HepG2 (cell line): ENCODE measurements around the gene RBM47. TPM values are rescaled to one million over a fixed set of nuclear protein-coding genes. Genes with fewer than 3 reads are reported as not detected.

Experiments used
- ATAC-seq: fragments of 200-7000 bp; cut with Tn5 transposase; 3 replicates; pipeline ENCODE4 v1.9.1; 2020; ENCODE audit warnings: mild to moderate bottlenecking, moderate library complexity
- BruUV-seq: library from RNA; stranded (reverse); fragments of 400-500 nt; replicated peaks from 2 replicates; lab custom pipeline; 2021; lab: Mats Ljungman, UMichigan
- CTCF ChIA-PET: fragments of 300-600 bp; formaldehyde crosslinking; extraction: SDS; loops from one replicate; lab custom pipeline; 2021; ENCODE audit warnings: low total read pairs, inconsistent platforms, low intra/inter-chr PET ratio; lab: Yijun Ruan, JAX
- POLR2A ChIA-PET: fragments of 350-600 bp; sonication (Branson Sonifier 250); formaldehyde crosslinking; loops from one replicate; lab custom pipeline; 2020; ENCODE audit warnings: antibody characterized with exemption, inconsistent platforms; lab: Yijun Ruan, JAX
- DNase-seq: peaks from one replicate; pipeline ENCODE4 v3.0.0-alpha.2; 2015; ENCODE audit warnings: low spot score
- FAIRE-seq: peaks from 3 replicates; lab custom pipeline; 2011; peaks lifted over from hg19 to GRCh38; lab: Jason Lieb, UNC
- H2AFZ ChIP-seq: one replicate; pipeline ENCODE4 v1.6.1; 2011; ENCODE audit warnings: low read length, inconsistent platforms
- H3K27ac ChIP-seq: fragments of 300-600 bp; 3 replicates; pipeline ENCODE4 v1.8.0; 2011; ENCODE audit warnings: mixed run types, mild to moderate bottlenecking, mixed read lengths, low read length, inconsistent platforms; ENCODE audit not compliant: insufficient read depth; ENCODE audit errors: extremely low read length
- H3K27me3 ChIP-seq, 2 experiments: fragments of 200-600 bp in 1 of 2; 2 replicates in 1 of 2; 3 replicates in 1 of 2; pipeline versions ENCODE4 v1.6.0 to v1.8.0; 2011; ENCODE audit warnings: low read length in 2 of 2, mild to moderate bottlenecking in 2 of 2, moderate library complexity in 2 of 2, inconsistent platforms in 1 of 2; ENCODE audit not compliant: insufficient read depth in 2 of 2, control insufficient read depth in 1 of 2
- H3K36me3 ChIP-seq, 2 experiments: fragments of 200-600 bp in 1 of 2; replicated peaks in 1 of 2; 2 replicates in 1 of 2; 3 replicates in 1 of 2; pipeline versions ENCODE4 v1.5.1 to v1.8.0; 2011; ENCODE audit warnings: low read length in 2 of 2, inconsistent platforms in 1 of 2; ENCODE audit not compliant: insufficient read depth in 2 of 2, control insufficient read depth in 1 of 2
- H3K4me1 ChIP-seq: 2 replicates; pipeline ENCODE4 v1.5.1; 2012; ENCODE audit warnings: low read length, inconsistent platforms; ENCODE audit not compliant: insufficient read depth
- H3K4me2 ChIP-seq: 2 replicates; pipeline ENCODE4 v1.6.0; 2011; ENCODE audit warnings: low read depth, low read length, inconsistent platforms
- H3K4me3 ChIP-seq, 3 experiments: fragments of 200-600 bp in 1 of 3; sonication (generic), shearing (Covaris generic) in 1 of 3; replicated peaks in 1 of 3; 2 replicates each; pipeline ENCODE4 v1.5.1; 2011 to 2016; ENCODE audit warnings: low read length in 3 of 3, inconsistent platforms in 2 of 3, low read depth in 2 of 3, mild to moderate bottlenecking in 2 of 3, control low read depth in 1 of 3, mixed read lengths in 1 of 3; ENCODE audit not compliant: insufficient read depth in 1 of 3
- H3K79me2 ChIP-seq: one replicate; pipeline ENCODE4 v1.6.1; 2011; ENCODE audit warnings: low read length, inconsistent platforms; ENCODE audit not compliant: insufficient read depth
- H3K9ac ChIP-seq: 2 replicates; pipeline ENCODE4 v1.6.0; 2011; ENCODE audit warnings: mild to moderate bottlenecking, low read depth, low read length, inconsistent platforms; ENCODE audit not compliant: insufficient read depth
- H3K9me3 ChIP-seq: 2 replicates; pipeline ENCODE4 v1.5.1; 2012; ENCODE audit warnings: mild to moderate bottlenecking, low read length
- H4K20me1 ChIP-seq: 2 replicates; pipeline ENCODE4 v1.6.0; 2011; ENCODE audit warnings: inconsistent platforms, mild to moderate bottlenecking, low read length, moderate library complexity; ENCODE audit not compliant: insufficient read depth
- ARNT ChIP-seq: fragments of 450-650 bp; IDR thresholded peaks from 2 replicates; pipeline ENCODE4 v1.6.1; 2017
- CEBPB ChIP-seq: IDR thresholded peaks from 2 replicates; pipeline ENCODE4 v1.6.1; 2011; ENCODE audit warnings: low read depth, low read length, improper control_type of control experiment, borderline replicate concordance
- CEBPG ChIP-seq: IDR thresholded peaks from 2 replicates; pipeline ENCODE4 v1.6.1; 2016
- MXI1 ChIP-seq: IDR thresholded peaks from 3 replicates; pipeline ENCODE4 v1.6.1; 2012; ENCODE audit warnings: low read depth, low read length, inconsistent platforms, borderline replicate concordance
- SPEN ChIP-seq: sonication (generic); formaldehyde crosslinking; IDR thresholded peaks from 2 replicates; pipeline ENCODE4 v1.5.1; 2020; ENCODE audit warnings: low read depth, mild to moderate bottlenecking, missing genetic modification reagents
- ZNF205 ChIP-seq: IDR thresholded peaks from 2 replicates; pipeline ENCODE4 v1.6.1; 2018; ENCODE audit warnings: missing biosample characterization, missing genetic modification reagents
- WGBS: methylation state at CpG from one replicate; pipeline ENCODE4 v1.1.6; 2017; ENCODE audit warnings: low lambda C conversion rate; 5-methylcytosine and 5-hydroxymethylcytosine counted together
- in situ Hi-C: cut with HindIII; loops from 2 replicates; pipeline ENCODE4 v1.10.0; 2017; ENCODE audit warnings: low pct_unique_long_range_greater_than_20kb; ENCODE audit not compliant: extremely low pct_ligation_motif_present
- intact Hi-C: fragments of 100-400 bp; cut with micrococcal nuclease; formaldehyde crosslinking; loops from one replicate; pipeline ENCODE4 v1.10.0; 2022; ENCODE audit not compliant: unreplicated experiment
- polyA plus RNA-seq, 8 experiments: library from polyadenylated mRNA; depleted of rRNA in 3 of 8; stranded (reverse) in 7 of 8; unstranded in 1 of 8; fragments of >200 nt; fragmentation: Illumina TruSeq in 4 of 8; extraction: Trizol in 4 of 8; gene quantifications; 2 replicates each; pipeline versions ENCODE4 v1.2.1 to v1.2.3, GENCODE V29; 2011 to 2016; ENCODE audit warnings: low read depth in 4 of 8, missing spikeins in 1 of 8, mixed read lengths in 1 of 8; ENCODE audit not compliant: insufficient read depth in 1 of 8
- total RNA-seq, 5 experiments: library from RNA; depleted of rRNA; stranded (reverse); fragments of >200 nt; fragmentation: Illumina TruSeq; extraction: Trizol; gene quantifications; 2 replicates each; pipeline ENCODE4 v1.2.3, GENCODE V29; 2016; ENCODE audit warnings: low read depth in 1 of 5
- TF ChIP-seq, protein P1 (sequence below): sonication (generic); formaldehyde crosslinking; IDR thresholded peaks from 2 replicates; pipeline ENCODE4 v1.4.0; 2020; ENCODE audit warnings: mild to moderate bottlenecking, low read depth, missing genetic modification reagents
- TF ChIP-seq, protein P2 (sequence below): sonication (generic); formaldehyde crosslinking; IDR thresholded peaks from 2 replicates; pipeline ENCODE4 v1.5.0; 2020; ENCODE audit warnings: mild to moderate bottlenecking, missing genetic modification reagents
- TF ChIP-seq, protein P3 (sequence below): sonication (generic); formaldehyde crosslinking; IDR thresholded peaks from 2 replicates; pipeline ENCODE4 v1.8.1; 2023; ENCODE audit warnings: mild to moderate bottlenecking, inconsistent platforms, moderate library complexity, missing genetic modification reagents, borderline replicate concordance

Gene RBM47
- total and polyA plus RNA-seq, 2 of the 13 experiments (the other 11 are each of a cell fraction or from before 2014, with no cell fraction given): 1.2 to 2.5 TPM

DNA sequence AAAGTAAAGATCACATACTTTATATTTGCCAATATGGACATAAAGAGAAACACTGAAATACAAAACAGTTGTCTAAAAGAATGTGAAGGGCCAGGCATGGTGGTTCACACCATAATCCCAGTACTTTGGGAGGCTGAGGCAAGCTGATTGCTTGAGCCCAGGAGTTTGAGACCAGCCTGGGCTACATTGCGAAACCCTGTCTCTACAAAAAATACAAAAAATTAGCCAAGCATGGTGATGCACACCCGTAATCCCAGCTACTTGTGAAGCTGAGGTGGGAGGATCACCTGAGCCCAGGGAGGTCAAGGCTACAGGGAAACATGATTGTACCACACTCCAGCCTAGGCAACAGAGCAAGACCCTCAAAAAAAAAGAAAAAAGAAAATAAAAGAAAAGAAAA lies 11.8 kb downstream of the RBM47 start:
- FAIRE-seq (no peak), DNase-seq (no peak), ATAC-seq (no peak)
- H2AFZ ChIP-seq: no peak overlapping the region
- no peaks in the 10 kb centered on the region for H3K79me2 ChIP-seq
- in situ Hi-C loops (no loop called here), intact Hi-C loops (no loop called here)
- no peak overlapping the region for H3K4me2 ChIP-seq
- WGBS: 50% methylated on average over 2 of the region's 2 CpGs
- no peaks in the 10 kb centered on the region for H4K20me1 ChIP-seq
- H3K27ac ChIP-seq: no peak overlapping the region
- H3K4me3 ChIP-seq: no peak overlapping the region
- H3K36me3 ChIP-seq: no peaks in the 10 kb centered on the region
- H3K27me3 ChIP-seq: no peaks in the 10 kb centered on the region
- POLR2A ChIA-PET: no interaction called here
- no TSS peak for BruUV-seq
- H3K9ac ChIP-seq: no peak overlapping the region
- CTCF ChIA-PET: no interaction called here
- H3K9me3 ChIP-seq: no peaks in the 10 kb centered on the region
- peaks cover 13% of the 10 kb centered on the region for H3K4me1 ChIP-seq
- TF ChIP-seq, protein P1, sequence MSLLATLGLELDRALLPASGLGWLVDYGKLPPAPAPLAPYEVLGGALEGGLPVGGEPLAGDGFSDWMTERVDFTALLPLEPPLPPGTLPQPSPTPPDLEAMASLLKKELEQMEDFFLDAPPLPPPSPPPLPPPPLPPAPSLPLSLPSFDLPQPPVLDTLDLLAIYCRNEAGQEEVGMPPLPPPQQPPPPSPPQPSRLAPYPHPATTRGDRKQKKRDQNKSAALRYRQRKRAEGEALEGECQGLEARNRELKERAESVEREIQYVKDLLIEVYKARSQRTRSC (CRISPR knock-in tag): no peak
- TF ChIP-seq CEBPB: peak; percentile 70
- peak; percentile 24; the same call in 1 of the 2 replicates for TF ChIP-seq CEBPG

DNA sequence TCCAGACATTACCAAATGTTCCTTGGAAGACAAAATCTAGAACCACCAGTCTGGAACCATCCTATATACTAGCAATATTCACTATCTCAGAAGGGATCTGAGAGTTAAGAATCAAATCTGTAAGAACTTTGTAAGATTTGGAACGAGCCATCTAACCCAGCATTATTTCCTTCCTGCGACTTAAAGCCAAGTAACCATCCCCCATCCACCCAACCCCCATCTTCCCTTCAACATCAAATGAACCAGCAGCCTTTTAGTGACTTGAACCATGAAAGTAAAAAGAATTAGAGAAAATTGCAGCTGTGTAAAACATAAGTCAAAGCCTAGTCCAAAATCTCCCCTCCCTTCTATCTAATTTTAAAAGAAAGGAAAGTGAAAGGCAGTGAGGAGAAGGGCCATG lies 15.6 kb downstream of the RBM47 start:
- Histone ChIP-seq H3K4me2 (no peak overlapping the region), H3K9ac (no peak overlapping the region), H2AFZ (no peak overlapping the region), H3K27me3 (no peaks in the 10 kb centered on the region), H3K36me3 (no peaks in the 10 kb centered on the region), H3K4me1 (no peaks in the 10 kb centered on the region), H3K9me3 (no peaks in the 10 kb centered on the region), H3K4me3 (no peak overlapping the region), H4K20me1 (no peaks in the 10 kb centered on the region), H3K79me2 (no peaks in the 10 kb centered on the region), H3K27ac (no peak overlapping the region)
- intact Hi-C loops: no loop called here
- WGBS: 59% methylated on average over 2 of the region's 2 CpGs
- in situ Hi-C loops: no loop called here
- ChIA-PET CTCF (no interaction called here), POLR2A (no interaction called here)
- ATAC-seq (no peak), DNase-seq (no peak), FAIRE-seq (no peak)
- TF ChIP-seq, protein P2, sequence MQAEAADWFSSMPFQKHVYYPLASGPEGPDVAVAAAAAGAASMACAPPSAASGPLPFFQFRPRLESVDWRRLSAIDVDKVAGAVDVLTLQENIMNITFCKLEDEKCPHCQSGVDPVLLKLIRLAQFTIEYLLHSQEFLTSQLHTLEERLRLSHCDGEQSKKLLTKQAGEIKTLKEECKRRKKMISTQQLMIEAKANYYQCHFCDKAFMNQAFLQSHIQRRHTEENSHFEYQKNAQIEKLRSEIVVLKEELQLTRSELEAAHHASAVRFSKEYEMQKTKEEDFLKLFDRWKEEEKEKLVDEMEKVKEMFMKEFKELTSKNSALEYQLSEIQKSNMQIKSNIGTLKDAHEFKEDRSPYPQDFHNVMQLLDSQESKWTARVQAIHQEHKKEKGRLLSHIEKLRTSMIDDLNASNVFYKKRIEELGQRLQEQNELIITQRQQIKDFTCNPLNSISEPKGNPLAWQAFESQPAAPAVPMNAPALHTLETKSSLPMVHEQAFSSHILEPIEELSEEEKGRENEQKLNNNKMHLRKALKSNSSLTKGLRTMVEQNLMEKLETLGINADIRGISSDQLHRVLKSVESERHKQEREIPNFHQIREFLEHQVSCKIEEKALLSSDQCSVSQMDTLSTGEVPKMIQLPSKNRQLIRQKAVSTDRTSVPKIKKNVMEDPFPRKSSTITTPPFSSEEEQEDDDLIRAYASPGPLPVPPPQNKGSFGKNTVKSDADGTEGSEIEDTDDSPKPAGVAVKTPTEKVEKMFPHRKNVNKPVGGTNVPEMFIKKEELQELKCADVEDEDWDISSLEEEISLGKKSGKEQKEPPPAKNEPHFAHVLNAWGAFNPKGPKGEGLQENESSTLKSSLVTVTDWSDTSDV (CRISPR knock-in tag): no peak
- TF ChIP-seq ARNT (no peak), SPEN (CRISPR knock-in tag) (no peak), ZNF205 (CRISPR knock-in tag) (no peak), MXI1 (no peak)
- TF ChIP-seq, protein P3, sequence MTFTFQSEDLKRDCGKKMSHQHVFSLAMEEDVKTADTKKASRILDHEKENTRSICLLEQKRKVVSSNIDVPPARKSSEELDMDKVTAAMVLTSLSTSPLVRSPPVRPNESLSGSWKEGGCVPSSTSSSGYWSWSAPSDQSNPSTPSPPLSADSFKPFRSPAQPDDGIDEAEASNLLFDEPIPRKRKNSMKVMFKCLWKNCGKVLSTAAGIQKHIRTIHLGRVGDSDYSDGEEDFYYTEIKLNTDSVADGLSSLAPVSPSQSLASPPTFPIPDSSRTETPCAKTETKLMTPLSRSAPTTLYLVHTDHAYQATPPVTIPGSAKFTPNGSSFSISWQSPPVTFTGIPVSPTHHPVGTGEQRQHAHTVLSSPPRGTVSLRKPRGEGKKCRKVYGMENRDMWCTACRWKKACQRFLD (CRISPR knock-in tag): no peak
- BruUV-seq: no TSS peak
